ENCODE data around the gene LDLRAD4. TPM values are rescaled to one million over a fixed set of nuclear protein-coding genes. Genes with fewer than 3 reads are reported as not detected.
"Not testable (repeated sequence)": the region's sequence is repeated elsewhere in the genome, so short reads cannot be mapped to it uniquely, and the experiment has no call there.

Gene LDLRAD4
- total RNA-seq, 2 donors from 2014 or later, result 11.7 to 17.0 TPM

DNA sequence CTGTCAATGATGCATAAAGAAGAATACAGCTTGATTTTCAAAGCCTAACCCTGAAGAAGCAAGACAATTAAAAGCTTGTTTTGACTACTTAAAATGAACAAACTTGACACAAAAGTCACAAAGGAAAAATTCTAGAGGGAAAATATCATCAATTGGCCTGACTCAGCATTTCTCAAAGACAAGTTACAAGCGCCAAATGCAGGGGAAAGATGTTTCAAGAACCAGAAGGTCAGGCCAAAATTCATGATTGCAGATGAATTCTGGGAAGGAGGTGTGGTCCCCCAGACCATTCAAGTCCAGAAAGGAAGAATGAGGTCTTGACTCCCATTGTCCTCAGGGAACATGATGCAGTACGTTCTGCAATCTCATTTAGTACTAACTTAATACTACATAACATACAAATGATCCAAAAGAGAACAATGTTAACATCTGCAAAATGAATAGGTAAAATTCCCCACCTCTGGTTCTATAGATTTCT, 443.3 kb downstream of the LDLRAD4 start:
- no peaks in the 10 kb centered on the region for H3K9me3 ChIP-seq
- H3K4me1 ChIP-seq, result no peaks in the 10 kb centered on the region
- H3K27me3 ChIP-seq, result no peaks in the 10 kb centered on the region
- no peaks in the 10 kb centered on the region for H3K36me3 ChIP-seq
- no peak overlapping the region for H3K4me3 ChIP-seq
- TF ChIP-seq, protein P1, sequence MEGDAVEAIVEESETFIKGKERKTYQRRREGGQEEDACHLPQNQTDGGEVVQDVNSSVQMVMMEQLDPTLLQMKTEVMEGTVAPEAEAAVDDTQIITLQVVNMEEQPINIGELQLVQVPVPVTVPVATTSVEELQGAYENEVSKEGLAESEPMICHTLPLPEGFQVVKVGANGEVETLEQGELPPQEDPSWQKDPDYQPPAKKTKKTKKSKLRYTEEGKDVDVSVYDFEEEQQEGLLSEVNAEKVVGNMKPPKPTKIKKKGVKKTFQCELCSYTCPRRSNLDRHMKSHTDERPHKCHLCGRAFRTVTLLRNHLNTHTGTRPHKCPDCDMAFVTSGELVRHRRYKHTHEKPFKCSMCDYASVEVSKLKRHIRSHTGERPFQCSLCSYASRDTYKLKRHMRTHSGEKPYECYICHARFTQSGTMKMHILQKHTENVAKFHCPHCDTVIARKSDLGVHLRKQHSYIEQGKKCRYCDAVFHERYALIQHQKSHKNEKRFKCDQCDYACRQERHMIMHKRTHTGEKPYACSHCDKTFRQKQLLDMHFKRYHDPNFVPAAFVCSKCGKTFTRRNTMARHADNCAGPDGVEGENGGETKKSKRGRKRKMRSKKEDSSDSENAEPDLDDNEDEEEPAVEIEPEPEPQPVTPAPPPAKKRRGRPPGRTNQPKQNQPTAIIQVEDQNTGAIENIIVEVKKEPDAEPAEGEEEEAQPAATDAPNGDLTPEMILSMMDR (IDR thresholded peaks at IDR 0.05), result no peak
- no peak overlapping the region for H3K9ac ChIP-seq (ENCODE audit: low read depth in 2 of 2, low read length in 2 of 2)
- intact Hi-C loops (cut with DNase I), result no loop called here
- DNase-seq, result no peak
- H3K27ac ChIP-seq, result no peak overlapping the region

DNA sequence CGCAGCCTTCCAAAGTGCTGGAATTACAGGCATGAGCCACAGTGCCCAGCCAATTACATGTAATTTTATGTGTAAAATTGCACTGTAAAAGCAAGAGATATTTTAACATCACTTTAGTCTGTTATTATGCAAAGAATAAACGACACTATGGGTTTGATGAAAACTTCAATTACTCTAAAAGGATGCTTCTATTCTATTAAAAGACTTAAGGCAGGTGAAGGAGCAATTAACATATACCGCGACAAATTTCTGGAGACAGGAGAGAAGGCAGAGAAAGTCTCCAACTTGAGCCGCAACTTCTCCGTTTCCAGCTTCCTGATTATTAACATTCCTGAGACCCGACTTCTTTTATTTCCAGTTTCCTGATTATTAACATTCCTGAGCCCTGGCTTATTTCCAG, 454.1 kb downstream of the LDLRAD4 start:
- intact Hi-C loops (cut with DNase I), result loop anchor here (5.0 kb wide), 1 partner anchor 660 kb away; no protein-coding TSS in a partner anchor
- no peak overlapping the region for H3K9ac ChIP-seq (ENCODE audit: low read depth in 2 of 2, low read length in 2 of 2)
- H3K27me3 ChIP-seq, result no peaks in the 10 kb centered on the region

DNA sequence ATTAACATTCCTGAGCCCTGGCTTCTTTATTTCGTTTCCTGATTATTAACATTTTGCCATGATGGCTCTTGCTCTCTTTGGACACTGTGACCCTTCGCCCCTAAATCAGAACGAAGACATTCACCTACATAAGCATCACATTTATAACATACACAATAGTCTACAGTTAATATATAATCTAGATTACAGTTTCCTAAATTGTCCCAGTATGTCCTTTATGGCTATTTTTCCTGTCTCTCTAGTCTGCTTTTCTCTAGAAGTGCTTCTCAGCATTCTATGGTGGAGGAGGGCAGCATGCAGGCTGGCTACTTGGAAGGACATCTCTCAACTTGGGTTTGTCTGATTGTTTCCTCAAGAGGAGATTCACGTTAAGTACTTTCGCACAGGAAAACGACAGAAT, 457.9 kb downstream of the LDLRAD4 start:
- Histone ChIP-seq H3K4me3 (no peak overlapping the region), H3K9ac (ENCODE audit: low read depth in 2 of 2, low read length in 2 of 2) (no peak overlapping the region), H3K27ac (no peak overlapping the region), H3K9me3 (no peaks in the 10 kb centered on the region), H3K27me3 (no peaks in the 10 kb centered on the region), H3K4me1 (no peaks in the 10 kb centered on the region), H3K36me3 (no peaks in the 10 kb centered on the region)
- intact Hi-C loops (cut with DNase I), result no loop called here
- no peak for DNase-seq
- TF ChIP-seq, protein P1 (IDR thresholded peaks at IDR 0.05), result no peak

More for the DNA sequence above, 454.1 kb downstream of the LDLRAD4 start:
- no peak overlapping the region for H3K4me3 ChIP-seq
- TF ChIP-seq, protein P1 (IDR thresholded peaks at IDR 0.05), result no peak
- H3K9me3 ChIP-seq, result no peaks in the 10 kb centered on the region
- H3K27ac ChIP-seq, result no peak overlapping the region
- H3K36me3 ChIP-seq, result no peaks in the 10 kb centered on the region
- H3K4me1 ChIP-seq, result no peaks in the 10 kb centered on the region
- DNase-seq, result no peak

DNA sequence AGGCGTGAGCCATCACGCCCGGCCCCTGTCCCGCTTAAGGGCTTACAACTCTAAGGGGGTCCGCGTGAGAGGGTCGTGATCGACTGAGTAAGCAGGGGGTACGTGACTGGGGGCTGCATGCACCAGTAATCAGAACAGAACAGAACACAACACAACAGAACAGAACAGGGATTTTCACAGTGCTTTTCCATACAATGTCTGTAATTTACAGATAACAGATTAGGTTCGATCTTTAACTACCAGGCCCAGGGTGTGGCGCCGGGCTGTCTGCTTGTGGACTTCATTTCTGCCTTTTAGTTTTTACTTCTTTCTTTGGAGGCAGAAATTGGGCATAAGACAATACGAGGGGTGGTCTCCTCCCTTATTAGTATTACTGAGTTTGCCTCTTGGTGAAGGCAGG, 458.8 kb downstream of the LDLRAD4 start:
- H3K36me3 ChIP-seq; H3K9ac ChIP-seq (ENCODE audit: low read depth in 2 of 2, low read length in 2 of 2); DNase-seq; H3K4me3 ChIP-seq; intact Hi-C loops (cut with DNase I); H3K27me3 ChIP-seq; H3K4me1 ChIP-seq; H3K9me3 ChIP-seq; H3K27ac ChIP-seq: not testable (repeated sequence)

DNA sequence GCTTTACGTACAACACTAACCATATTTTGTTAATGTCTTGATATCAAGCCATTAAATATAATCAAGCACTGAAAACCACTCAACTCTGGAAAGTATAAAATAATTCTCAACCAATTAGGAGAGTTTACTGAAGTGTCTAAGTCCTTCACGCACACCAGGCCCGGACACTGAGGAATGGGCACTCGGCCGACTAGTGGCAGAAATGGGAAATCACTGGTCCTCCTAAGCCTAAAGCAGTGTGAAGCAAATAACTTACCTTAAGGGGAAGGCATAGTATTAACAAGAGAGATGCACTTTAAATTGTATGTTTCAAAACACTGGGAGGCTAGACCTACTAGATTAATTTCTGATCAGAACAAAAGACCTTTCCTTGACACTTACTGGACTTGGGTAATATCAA, 462.1 kb downstream of the LDLRAD4 start:
- DNase-seq, result no peak
- H3K4me3 ChIP-seq, result no peak overlapping the region
- no peaks in the 10 kb centered on the region for H3K27me3 ChIP-seq
- intact Hi-C loops (cut with DNase I), result no loop called here
- H3K36me3 ChIP-seq, result no peaks in the 10 kb centered on the region
- TF ChIP-seq, protein P1 (IDR thresholded peaks at IDR 0.05), result peak; percentile 33
- no peaks in the 10 kb centered on the region for H3K4me1 ChIP-seq
- no peak overlapping the region for H3K9ac ChIP-seq (ENCODE audit: low read depth in 2 of 2, low read length in 2 of 2)
- no peak overlapping the region for H3K27ac ChIP-seq
- no peaks in the 10 kb centered on the region for H3K9me3 ChIP-seq

DNA sequence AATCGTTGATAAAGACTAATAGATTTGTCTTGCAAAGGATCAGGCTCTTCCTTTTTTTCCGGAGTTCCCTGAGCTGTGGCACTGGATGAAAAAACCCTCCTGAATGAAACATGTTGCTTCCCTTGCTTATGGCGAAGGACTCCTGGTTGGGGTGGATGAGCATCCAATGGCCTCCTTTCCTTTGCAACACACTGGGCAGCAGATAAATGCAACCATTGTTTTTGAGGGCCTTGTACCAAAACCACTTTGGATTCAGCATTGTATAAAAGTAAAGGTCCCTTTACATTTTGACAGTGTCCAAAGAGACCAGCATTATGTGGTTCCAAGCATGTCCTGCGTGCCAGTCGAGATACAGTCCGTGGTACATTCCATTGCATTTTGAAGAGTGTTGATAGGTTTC, 463.1 kb downstream of the LDLRAD4 start:
- TF ChIP-seq, protein P1 (IDR thresholded peaks at IDR 0.05), result no peak
- no peaks in the 10 kb centered on the region for H3K4me1 ChIP-seq
- H3K27ac ChIP-seq, result no peak overlapping the region
- no peaks in the 10 kb centered on the region for H3K36me3 ChIP-seq
- no peak overlapping the region for H3K9ac ChIP-seq (ENCODE audit: low read depth in 2 of 2, low read length in 2 of 2)
- DNase-seq, result no peak
- H3K4me3 ChIP-seq, result no peak overlapping the region
- no peaks in the 10 kb centered on the region for H3K9me3 ChIP-seq
- no peaks in the 10 kb centered on the region for H3K27me3 ChIP-seq
- intact Hi-C loops (cut with DNase I), result no loop called here
